SK-N-SH (cell line): Measurements from ENCODE around the gene PEX3.

Source experiments
- CHD2 ChIP-seq: fragments of 150-350 bp; IDR thresholded peaks from 2 replicates; pipeline ENCODE4 v1.6.1; 2018; ENCODE audit warnings: low read length; ENCODE audit not compliant: partially characterized antibody
- CTCF ChIP-seq: fragments of 200-600 bp; sonication (generic); IDR thresholded peaks from 2 replicates; pipeline ENCODE4 v1.6.1; 2017; ENCODE audit warnings: antibody characterized with exemption, mild to moderate bottlenecking, moderate library complexity
- EP300 ChIP-seq, 2 experiments: IDR thresholded peaks; 2 replicates each; pipeline versions ENCODE4 v1.4.0 to v1.6.1; 2012; ENCODE audit warnings: borderline replicate concordance in 1 of 2, low read depth in 1 of 2, low read length in 1 of 2
- EZH2phosphoT487 ChIP-seq: fragments of 200-600 bp; sonication (generic); IDR thresholded peaks from 2 replicates; pipeline ENCODE4 v1.6.1; 2017; ENCODE audit warnings: low read depth, mixed run types, mild to moderate bottlenecking, antibody characterized with exemption, moderate library complexity, borderline replicate concordance
- FOXM1 ChIP-seq: IDR thresholded peaks from 2 replicates; pipeline ENCODE4 v1.4.0; 2012; ENCODE audit warnings: low read depth, mild to moderate bottlenecking
- GATA2 ChIP-seq: sonication (generic); formaldehyde crosslinking; IDR thresholded peaks from 2 replicates; pipeline ENCODE4 v1.5.0; 2020; ENCODE audit warnings: mild to moderate bottlenecking, missing genetic modification reagents
- NRF1 ChIP-seq: IDR thresholded peaks from 2 replicates; pipeline ENCODE4 v1.6.1; 2012; ENCODE audit warnings: low read depth, mild to moderate bottlenecking, low read length
- POLR2AphosphoS5 ChIP-seq: IDR thresholded peaks from 2 replicates; pipeline ENCODE4 v1.6.1; 2012; ENCODE audit warnings: low read depth, low read length
- SMC3 ChIP-seq: IDR thresholded peaks from 2 replicates; pipeline ENCODE4 v1.6.1; 2012; ENCODE audit warnings: low read depth, low read length, improper control_type of control experiment
- USF1 ChIP-seq: IDR thresholded peaks from 2 replicates; pipeline ENCODE4 v1.4.0; 2012; ENCODE audit warnings: low read depth, borderline replicate concordance
- ZBTB33 ChIP-seq: IDR thresholded peaks from 2 replicates; pipeline ENCODE4 v1.4.0; 2012; ENCODE audit warnings: low read depth, borderline replicate concordance
- TF ChIP-seq, protein P1 (sequence below): fragments of 150-350 bp; IDR thresholded peaks from 2 replicates; pipeline ENCODE4 v1.6.1; 2017; ENCODE audit warnings: antibody characterized with exemption, low read length, low read depth, borderline replicate concordance
- TF ChIP-seq, protein P2 (sequence below): IDR thresholded peaks from 2 replicates; pipeline ENCODE4 v1.4.0; 2012; ENCODE audit warnings: low read depth

- peak; percentile 43 for TF ChIP-seq CTCF
- no peak for TF ChIP-seq EP300 (IDR thresholded peaks at IDR 0.05; ENCODE audit: borderline replicate concordance in 1 of 2, low read depth in 1 of 2, low read length in 1 of 2)
- TF ChIP-seq POLR2AphosphoS5: no peak
- no peak for TF ChIP-seq EZH2phosphoT487
- TF ChIP-seq USF1: no peak
- TF ChIP-seq GATA2 (CRISPR knock-in tag): no peak
- peak; percentile 3; the same call in 1 of the 2 replicates for TF ChIP-seq SMC3
- no peak for TF ChIP-seq FOXM1
- no peak for TF ChIP-seq NRF1
- no peak for TF ChIP-seq ZBTB33
- TF ChIP-seq, protein P1, sequence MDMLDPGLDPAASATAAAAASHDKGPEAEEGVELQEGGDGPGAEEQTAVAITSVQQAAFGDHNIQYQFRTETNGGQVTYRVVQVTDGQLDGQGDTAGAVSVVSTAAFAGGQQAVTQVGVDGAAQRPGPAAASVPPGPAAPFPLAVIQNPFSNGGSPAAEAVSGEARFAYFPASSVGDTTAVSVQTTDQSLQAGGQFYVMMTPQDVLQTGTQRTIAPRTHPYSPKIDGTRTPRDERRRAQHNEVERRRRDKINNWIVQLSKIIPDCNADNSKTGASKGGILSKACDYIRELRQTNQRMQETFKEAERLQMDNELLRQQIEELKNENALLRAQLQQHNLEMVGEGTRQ: no peak
- no peak for TF ChIP-seq CHD2
- TF ChIP-seq, protein P2, sequence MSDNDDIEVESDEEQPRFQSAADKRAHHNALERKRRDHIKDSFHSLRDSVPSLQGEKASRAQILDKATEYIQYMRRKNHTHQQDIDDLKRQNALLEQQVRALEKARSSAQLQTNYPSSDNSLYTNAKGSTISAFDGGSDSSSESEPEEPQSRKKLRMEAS: no peak
These were observed 78.5 kb downstream of the PEX3 start for GRCh38 chr6:143529095-143529494.
